Loucy (cell line): ENCODE measurements around the gene MEIOB.
A peak's percentile ranks its signal among the peaks of the same experiment; 100 is the strongest.

Experiments
- H2AFZ ChIP-seq: fragments of 200-600 bp; sonication (generic); 2 replicates; pipeline ENCODE4 v1.6.0; 2016; ENCODE audit warnings: antibody characterized with exemption, mild to moderate bottlenecking, low read length, moderate library complexity
- H3F3A ChIP-seq: fragments of 200-600 bp; 2 replicates; pipeline ENCODE4 v1.6.0; 2016; ENCODE audit warnings: antibody characterized with exemption, low read depth, mild to moderate bottlenecking
- H3K27me3 ChIP-seq: fragments of 200-600 bp; sonication (generic); 2 replicates; pipeline ENCODE4 v1.6.1; 2014; ENCODE audit warnings: low read length, mild to moderate bottlenecking; ENCODE audit not compliant: insufficient read depth, poor library complexity, severe bottlenecking
- H3K36me3 ChIP-seq: fragments of 200-600 bp; sonication (generic); 2 replicates; pipeline ENCODE4 v1.6.1; 2016; ENCODE audit warnings: low read length; ENCODE audit not compliant: insufficient read depth
- H3K4me1 ChIP-seq: fragments of 200-600 bp; sonication (generic); 2 replicates; pipeline ENCODE4 v1.5.1; 2014; ENCODE audit warnings: low read length, mild to moderate bottlenecking; ENCODE audit not compliant: insufficient read depth, poor library complexity, severe bottlenecking
- H3K4me2 ChIP-seq: fragments of 200-600 bp; sonication (generic); 2 replicates; pipeline ENCODE4 v1.6.0; 2014; ENCODE audit warnings: antibody characterized with exemption, low read length, low read depth, mild to moderate bottlenecking; ENCODE audit not compliant: poor library complexity, severe bottlenecking
- H3K4me3 ChIP-seq: fragments of 200-600 bp; sonication (generic); 2 replicates; pipeline ENCODE4 v1.5.1; 2014; ENCODE audit warnings: low read length, mild to moderate bottlenecking, mixed read lengths; ENCODE audit not compliant: poor library complexity, severe bottlenecking
- H3K79me2 ChIP-seq: fragments of 200-600 bp; sonication (generic); 2 replicates; pipeline ENCODE4 v1.6.1; 2014; ENCODE audit warnings: low read length; ENCODE audit not compliant: insufficient read depth
- H3K9ac ChIP-seq: fragments of 200-600 bp; sonication (generic); 2 replicates; pipeline ENCODE4 v1.6.0; 2014; ENCODE audit warnings: mild to moderate bottlenecking, low read depth, low read length, moderate library complexity; ENCODE audit not compliant: poor library complexity, severe bottlenecking
- H3K9me2 ChIP-seq: fragments of 200-600 bp; sonication (generic); replicated peaks from 2 replicates; pipeline ENCODE4 v1.6.1; 2016; ENCODE audit warnings: low read depth, low read length, mixed read lengths
- H3K9me3 ChIP-seq: fragments of 200-600 bp; sonication (generic); 2 replicates; pipeline ENCODE4 v1.6.1; 2014; ENCODE audit warnings: mild to moderate bottlenecking, antibody characterized with exemption, low read length, low read depth; ENCODE audit not compliant: insufficient read depth
- H4K20me1 ChIP-seq: fragments of 200-600 bp; sonication (generic); 2 replicates; pipeline ENCODE4 v1.6.0; 2014; ENCODE audit warnings: antibody characterized with exemption, low read length, mild to moderate bottlenecking; ENCODE audit not compliant: insufficient read depth, poor library complexity, severe bottlenecking
- CTCF ChIP-seq: fragments of 200-600 bp; sonication (generic); conservative IDR thresholded peaks from 2 replicates; pipeline ENCODE4 v1.5.1; 2014; ENCODE audit warnings: mild to moderate bottlenecking, antibody characterized with exemption, low read length
- EZH2phosphoT487 ChIP-seq: fragments of 200-600 bp; IDR thresholded peaks from 2 replicates; pipeline ENCODE4 v1.6.1; 2018; ENCODE audit warnings: antibody characterized with exemption, mild to moderate bottlenecking, moderate library complexity, borderline replicate concordance

The MEIOB gene

DNA sequence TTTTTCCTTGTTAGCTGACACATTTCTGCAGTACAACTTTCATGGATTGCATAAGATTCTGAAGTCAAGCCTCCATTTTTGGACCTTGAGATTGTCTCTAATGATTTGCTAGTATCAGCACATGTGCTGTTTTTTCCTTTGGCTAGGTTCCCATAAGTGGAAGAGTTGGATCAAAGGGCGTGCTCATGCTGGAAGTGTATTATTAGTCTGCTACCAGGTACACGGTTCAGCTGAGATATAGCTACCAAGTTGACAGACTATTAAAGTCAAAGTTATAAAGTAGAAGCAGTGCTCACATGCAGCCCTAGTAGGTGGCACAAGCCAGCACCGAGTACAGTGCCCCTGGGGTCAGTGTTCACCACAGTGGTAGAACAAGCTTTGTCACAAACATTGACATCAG is 41.8 kb downstream of the MEIOB start:
- peak overlapping the region; percentile 16 for H3K4me2 ChIP-seq
- no peaks in the 10 kb centered on the region for H3F3A ChIP-seq
- no peaks in the 10 kb centered on the region for H4K20me1 ChIP-seq
- peaks cover 3% of the 10 kb centered on the region for H3K4me1 ChIP-seq
- H3K36me3 ChIP-seq: no peaks in the 10 kb centered on the region
- no peak overlapping the region for H3K4me3 ChIP-seq
- H3K27me3 ChIP-seq: no peaks in the 10 kb centered on the region
- H2AFZ ChIP-seq: no peak overlapping the region
- H3K9me3 ChIP-seq: no peaks in the 10 kb centered on the region
- H3K9ac ChIP-seq: no peak overlapping the region
- no peaks in the 10 kb centered on the region for H3K9me2 ChIP-seq
- H3K79me2 ChIP-seq: peaks cover 29% of the 10 kb centered on the region
- TF ChIP-seq CTCF: no peak

DNA sequence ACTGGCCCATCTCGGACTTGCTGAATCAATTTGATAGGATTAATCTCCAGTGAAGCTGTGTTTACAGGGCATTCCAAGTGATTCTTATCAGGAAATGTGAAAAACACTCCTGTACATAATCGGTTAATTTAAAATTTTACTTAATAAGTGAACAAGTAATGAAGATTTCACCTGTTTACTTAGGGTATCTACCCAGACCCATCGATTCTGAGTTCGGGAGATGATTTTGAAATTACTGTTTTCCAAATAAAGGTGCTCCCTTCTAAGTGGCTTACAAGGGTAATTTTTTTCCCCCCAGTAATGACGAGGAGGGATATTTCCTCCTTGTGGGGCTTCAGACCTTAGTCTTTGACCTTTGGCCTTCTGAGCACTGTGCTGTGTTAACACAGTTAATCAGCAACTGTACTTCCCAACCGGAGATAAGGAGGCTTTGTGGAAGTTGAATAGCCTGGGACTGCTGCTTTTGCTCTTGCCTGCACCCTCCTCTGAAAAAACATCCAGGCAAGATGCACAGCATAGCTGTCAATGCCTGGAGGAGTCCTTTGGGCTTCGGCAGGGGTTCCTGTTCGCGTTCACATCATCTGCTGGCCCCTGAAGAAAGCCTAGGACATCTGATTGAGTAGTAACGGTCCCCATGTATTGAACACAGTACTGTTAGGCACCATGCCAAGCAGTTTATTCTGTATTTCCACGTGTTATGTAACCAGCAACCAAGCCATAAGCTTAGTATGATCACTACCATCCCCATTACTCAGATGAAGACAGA is 43.1 kb downstream of the MEIOB start:
- no peaks in the 10 kb centered on the region for H3F3A ChIP-seq
- H3K36me3 ChIP-seq: no peaks in the 10 kb centered on the region
- H3K9ac ChIP-seq: no peak overlapping the region
- peak overlapping the region; percentile 81 for H3K4me2 ChIP-seq
- no peaks in the 10 kb centered on the region for H3K9me3 ChIP-seq
- peaks cover 3% of the 10 kb centered on the region for H3K4me1 ChIP-seq
- H4K20me1 ChIP-seq: no peaks in the 10 kb centered on the region
- H3K9me2 ChIP-seq: no peaks in the 10 kb centered on the region
- no peaks in the 10 kb centered on the region for H3K27me3 ChIP-seq
- H2AFZ ChIP-seq: no peak overlapping the region
- H3K79me2 ChIP-seq: peaks cover 30% of the 10 kb centered on the region
- peak overlapping the region; percentile 91 for H3K4me3 ChIP-seq
- no peak for TF ChIP-seq EZH2phosphoT487
- no peak for TF ChIP-seq CTCF

DNA sequence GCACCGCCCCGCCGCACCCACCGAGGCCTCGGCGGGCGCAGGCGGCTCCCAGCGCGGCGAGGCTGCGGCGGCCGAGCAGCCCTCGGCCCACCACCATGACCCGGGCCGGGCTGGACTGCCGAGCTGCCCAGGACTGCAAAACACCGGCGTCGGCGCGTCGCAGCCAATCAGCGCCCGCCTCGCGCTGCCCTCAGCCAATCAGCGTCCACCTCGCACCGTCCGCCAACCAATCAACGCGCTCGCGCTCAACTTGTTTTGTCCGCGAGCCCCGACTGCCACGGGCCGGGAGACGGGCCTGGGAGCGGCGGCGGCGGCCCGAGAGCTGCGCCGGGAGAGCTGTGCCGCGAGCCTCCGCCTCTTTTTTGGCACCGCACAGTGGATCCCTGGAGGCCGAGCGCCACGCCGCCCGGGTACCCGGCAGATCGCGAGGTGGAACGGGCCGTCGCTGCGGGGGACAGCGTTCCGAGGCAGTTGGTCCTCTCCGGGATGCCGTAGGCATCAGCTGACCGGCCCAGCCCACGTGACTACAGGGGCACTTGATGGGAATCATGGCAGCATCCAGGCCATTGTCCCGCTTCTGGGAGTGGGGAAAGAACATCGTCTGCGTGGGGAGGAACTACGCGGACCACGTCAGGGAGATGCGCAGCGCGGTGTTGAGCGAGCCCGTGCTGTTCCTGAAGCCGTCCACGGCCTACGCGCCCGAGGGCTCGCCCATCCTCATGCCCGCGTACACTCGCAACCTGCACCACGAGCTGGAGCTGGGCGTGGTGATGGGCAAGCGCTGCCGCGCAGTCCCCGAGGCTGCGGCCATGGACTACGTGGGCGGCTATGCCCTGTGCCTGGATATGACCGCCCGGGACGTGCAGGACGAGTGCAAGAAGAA is 45.0 kb downstream of the MEIOB start, which contains the start of the genes FAHD1 and HAGH:
Gene FAHD1 (plus strand): TSS at position 516 of the 883 bp plus-strand sequence. CDS start 33 bp downstream, at position 549.
Gene HAGH (minus strand): TSS at position 135 of the 883 bp plus-strand sequence. CDS start 38 bp downstream, at position 97.
- H3K9me2 ChIP-seq: no peaks in the 10 kb centered on the region
- H2AFZ ChIP-seq: peak within 1 kb of the TSS; percentile 93
- peak within 1 kb of the TSS; percentile 81 for H3K4me2 ChIP-seq
- peaks cover 30% of the 10 kb centered on the region for H3K79me2 ChIP-seq
- peak within 1 kb of the TSS; percentile 76 for H3K9ac ChIP-seq
- H4K20me1 ChIP-seq: no peaks in the 10 kb centered on the region
- peak within 1 kb of the TSS; percentile 91 for H3K4me3 ChIP-seq
- no peaks in the 10 kb centered on the region for H3K36me3 ChIP-seq
- no peaks in the 10 kb centered on the region for H3K27me3 ChIP-seq
- TF ChIP-seq CTCF (no peak), EZH2phosphoT487 (no peak)
- no peaks in the 10 kb centered on the region for H3K9me3 ChIP-seq
- no peaks in the 10 kb centered on the region for H3F3A ChIP-seq
- peaks cover 3% of the 10 kb centered on the region for H3K4me1 ChIP-seq
